PFSK-1 (cell line): ENCODE measurements around the gene KISS1R.

ENCODE experiments used
- FOXP2 ChIP-seq: optimal IDR thresholded peaks from 2 replicates; pipeline ENCODE3; 2011; ENCODE audit warnings: borderline replicate concordance, control low read depth, inconsistent platforms; ENCODE audit not compliant: insufficient read depth; ENCODE audit errors: extremely low read length, extremely low read depth
- POLR2AphosphoS5 ChIP-seq: IDR thresholded peaks from 2 replicates; pipeline ENCODE4 v1.6.1; 2012; ENCODE audit warnings: low read depth, mild to moderate bottlenecking, control low read depth, low read length, moderate library complexity
- SIN3A ChIP-seq: IDR thresholded peaks from 2 replicates; pipeline ENCODE4 v1.6.1; 2012; ENCODE audit warnings: mild to moderate bottlenecking, low read length, moderate library complexity, borderline replicate concordance; ENCODE audit not compliant: insufficient read depth
- TAF1 ChIP-seq: IDR thresholded peaks from 2 replicates; pipeline ENCODE4 v1.6.1; 2012; ENCODE audit warnings: low read length, control low read depth, borderline replicate concordance; ENCODE audit not compliant: insufficient read depth
- TF ChIP-seq, protein P1 (sequence below), 2 experiments: IDR thresholded peaks; 2 replicates each; pipeline versions ENCODE4 v1.6.1 to v1.8.0; 2011 to 2012; ENCODE audit warnings: low read depth in 2 of 2, low read length in 2 of 2, control low read depth in 1 of 2, inconsistent platforms in 1 of 2, mild to moderate bottlenecking in 1 of 2, moderate library complexity in 1 of 2; ENCODE audit not compliant: insufficient read depth in 1 of 2

The KISS1R gene

DNA sequence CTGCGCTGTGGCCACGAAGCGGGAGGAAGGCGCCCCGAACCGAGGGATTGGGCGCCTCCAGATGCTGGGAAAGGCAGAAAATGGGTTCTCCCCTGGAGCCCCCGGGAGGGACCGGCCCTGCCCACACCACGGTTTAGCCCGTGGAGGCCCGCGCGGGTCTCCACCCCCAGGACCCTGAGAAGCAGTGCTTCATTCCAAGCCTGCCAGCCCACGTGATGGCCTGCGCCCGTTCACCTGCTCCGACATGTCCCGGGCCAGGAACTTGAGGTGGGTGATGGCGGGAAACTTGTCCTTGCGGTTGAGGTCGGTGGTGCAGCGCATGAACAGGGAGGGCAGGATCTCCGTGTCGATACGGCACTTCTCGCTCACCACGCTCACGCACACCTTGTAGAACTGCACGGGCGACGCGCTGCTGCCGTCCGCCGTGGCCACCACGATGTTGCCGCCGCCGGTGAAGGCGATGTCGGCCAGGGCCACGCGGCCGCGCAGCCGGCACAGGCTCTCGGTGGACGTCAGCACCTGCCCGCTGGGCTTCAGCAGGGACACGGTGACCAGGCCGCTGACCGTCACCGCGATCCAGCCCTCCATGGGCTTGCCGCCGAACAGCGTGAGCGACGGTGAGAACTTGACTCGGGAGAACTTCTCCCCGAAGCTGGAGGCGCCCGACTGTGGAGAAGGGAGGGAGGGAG is 31.5 kb upstream of the KISS1R start:
- TF ChIP-seq, protein P1, sequence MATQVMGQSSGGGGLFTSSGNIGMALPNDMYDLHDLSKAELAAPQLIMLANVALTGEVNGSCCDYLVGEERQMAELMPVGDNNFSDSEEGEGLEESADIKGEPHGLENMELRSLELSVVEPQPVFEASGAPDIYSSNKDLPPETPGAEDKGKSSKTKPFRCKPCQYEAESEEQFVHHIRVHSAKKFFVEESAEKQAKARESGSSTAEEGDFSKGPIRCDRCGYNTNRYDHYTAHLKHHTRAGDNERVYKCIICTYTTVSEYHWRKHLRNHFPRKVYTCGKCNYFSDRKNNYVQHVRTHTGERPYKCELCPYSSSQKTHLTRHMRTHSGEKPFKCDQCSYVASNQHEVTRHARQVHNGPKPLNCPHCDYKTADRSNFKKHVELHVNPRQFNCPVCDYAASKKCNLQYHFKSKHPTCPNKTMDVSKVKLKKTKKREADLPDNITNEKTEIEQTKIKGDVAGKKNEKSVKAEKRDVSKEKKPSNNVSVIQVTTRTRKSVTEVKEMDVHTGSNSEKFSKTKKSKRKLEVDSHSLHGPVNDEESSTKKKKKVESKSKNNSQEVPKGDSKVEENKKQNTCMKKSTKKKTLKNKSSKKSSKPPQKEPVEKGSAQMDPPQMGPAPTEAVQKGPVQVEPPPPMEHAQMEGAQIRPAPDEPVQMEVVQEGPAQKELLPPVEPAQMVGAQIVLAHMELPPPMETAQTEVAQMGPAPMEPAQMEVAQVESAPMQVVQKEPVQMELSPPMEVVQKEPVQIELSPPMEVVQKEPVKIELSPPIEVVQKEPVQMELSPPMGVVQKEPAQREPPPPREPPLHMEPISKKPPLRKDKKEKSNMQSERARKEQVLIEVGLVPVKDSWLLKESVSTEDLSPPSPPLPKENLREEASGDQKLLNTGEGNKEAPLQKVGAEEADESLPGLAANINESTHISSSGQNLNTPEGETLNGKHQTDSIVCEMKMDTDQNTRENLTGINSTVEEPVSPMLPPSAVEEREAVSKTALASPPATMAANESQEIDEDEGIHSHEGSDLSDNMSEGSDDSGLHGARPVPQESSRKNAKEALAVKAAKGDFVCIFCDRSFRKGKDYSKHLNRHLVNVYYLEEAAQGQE (IDR thresholded peaks at IDR 0.05; ENCODE audit: insufficient read depth in 1 of 2, low read depth in 2 of 2, low read length in 2 of 2), result no peak
- TF ChIP-seq FOXP2 (no peak), TAF1 (no peak), SIN3A (no peak), POLR2AphosphoS5 (no peak)

DNA sequence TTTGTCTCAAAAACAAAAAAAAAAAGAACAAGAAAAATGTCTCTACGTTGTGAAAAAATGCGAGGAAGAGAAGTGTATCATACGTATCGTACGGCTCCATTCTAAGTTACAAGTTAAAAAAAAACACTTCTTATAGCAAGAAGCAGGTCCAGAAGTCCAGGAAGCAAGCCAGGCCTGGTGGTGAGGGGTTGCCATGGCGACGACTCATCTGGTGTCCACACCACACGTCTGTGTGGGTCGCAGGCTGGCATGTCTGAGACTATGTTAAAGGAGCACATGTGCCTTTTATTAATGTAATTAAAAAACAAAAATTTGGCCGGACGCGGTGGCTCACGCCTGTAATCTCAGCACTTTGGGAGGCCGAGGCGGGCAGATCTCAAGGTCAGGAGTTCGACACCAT is 30.1 kb upstream of the KISS1R start:
- TF ChIP-seq POLR2AphosphoS5, result no peak
- TF ChIP-seq, protein P1 (IDR thresholded peaks at IDR 0.05; ENCODE audit: insufficient read depth in 1 of 2, low read depth in 2 of 2, low read length in 2 of 2), result no peak
- no peak for TF ChIP-seq FOXP2
- TF ChIP-seq TAF1, result no peak
- no peak for TF ChIP-seq SIN3A

DNA sequence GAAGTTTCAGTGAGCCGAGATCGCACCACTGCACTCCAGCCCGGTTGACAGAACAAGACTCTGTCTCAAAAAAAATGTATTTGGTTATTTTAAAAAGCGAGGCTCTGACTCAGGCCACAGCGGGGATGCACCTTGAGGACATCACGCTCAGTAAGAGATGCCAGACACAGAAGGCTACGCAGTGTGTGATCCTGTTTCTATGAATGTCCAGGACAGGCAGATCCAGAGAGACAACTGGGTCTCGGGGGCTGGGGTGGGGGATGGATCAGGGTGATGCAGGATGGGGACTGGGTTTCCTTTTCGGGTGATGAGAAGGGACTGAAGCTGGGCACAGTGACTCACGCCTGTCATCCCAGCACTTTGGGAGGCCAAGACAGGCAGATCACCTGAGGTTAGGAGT is 29.5 kb upstream of the KISS1R start:
- TF ChIP-seq FOXP2 (no peak), TAF1 (no peak), SIN3A (no peak), POLR2AphosphoS5 (no peak)
- TF ChIP-seq, protein P1 (IDR thresholded peaks at IDR 0.05; ENCODE audit: insufficient read depth in 1 of 2, low read depth in 2 of 2, low read length in 2 of 2), result no peak

DNA sequence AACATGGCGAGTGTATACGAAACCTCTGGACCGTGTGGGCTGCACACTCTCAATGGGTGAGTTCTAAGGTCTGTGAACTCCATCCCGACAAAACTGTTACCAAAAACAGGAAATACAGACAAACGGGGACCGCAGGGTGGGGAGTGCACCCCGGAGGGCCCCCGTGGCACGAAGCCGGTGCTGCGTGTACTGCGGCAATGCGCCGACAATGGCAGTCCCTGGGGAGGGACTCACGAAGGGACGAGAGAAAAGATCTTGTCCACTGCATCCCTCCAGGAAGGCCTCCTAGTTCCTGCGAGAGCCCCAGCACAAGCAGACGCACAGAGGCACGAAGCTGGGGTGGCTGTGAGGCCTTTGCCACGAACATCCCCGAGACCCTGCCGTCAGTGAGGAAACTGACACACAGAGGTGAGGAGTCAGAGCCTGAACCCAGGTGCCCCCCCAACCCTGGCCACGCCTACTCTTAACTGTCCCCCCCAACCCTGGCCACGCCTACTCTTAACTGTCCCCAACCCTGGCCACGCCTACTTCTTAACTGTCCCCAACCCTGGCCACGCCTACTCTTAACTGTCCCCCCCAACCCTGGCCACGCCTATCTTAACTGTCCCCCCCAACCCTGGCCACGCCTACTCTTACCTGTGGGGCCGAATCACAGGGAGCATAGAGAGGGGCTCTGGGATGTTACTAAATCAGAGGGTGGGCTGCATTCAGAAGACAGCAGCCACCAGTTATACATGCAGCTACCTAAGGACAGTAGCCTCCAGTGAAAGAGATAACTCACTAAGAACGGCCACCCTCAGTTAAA is 28.4 kb upstream of the KISS1R start:
- no peak for TF ChIP-seq TAF1
- no peak for TF ChIP-seq SIN3A
- no peak for TF ChIP-seq FOXP2
- TF ChIP-seq POLR2AphosphoS5, result no peak
- TF ChIP-seq, protein P1 (IDR thresholded peaks at IDR 0.05; ENCODE audit: insufficient read depth in 1 of 2, low read depth in 2 of 2, low read length in 2 of 2), result no peak
